ENCODE data around the gene ZFHX3.

DNA sequence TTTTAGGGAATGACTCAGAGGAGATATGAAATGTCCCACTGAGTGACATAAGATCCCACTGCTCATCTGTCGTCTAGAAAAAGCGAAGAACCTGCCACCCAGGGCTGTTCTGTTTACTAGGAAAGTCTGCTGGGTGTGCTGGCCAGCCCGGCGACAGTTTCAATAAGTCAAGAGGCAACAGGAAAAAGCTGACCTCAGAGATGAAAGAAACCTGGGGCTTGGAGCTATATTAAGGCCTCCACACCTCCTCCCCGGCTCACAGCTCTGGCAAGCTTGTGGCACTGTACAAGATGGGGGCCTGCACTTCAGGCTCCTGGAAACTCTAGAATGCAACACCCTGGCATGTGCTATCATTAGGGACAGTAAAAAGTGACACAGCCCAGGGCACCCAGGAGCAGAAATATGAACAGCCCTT is 10.6 kb downstream of the ZFHX3 start:
- TF ChIP-seq, protein P1, sequence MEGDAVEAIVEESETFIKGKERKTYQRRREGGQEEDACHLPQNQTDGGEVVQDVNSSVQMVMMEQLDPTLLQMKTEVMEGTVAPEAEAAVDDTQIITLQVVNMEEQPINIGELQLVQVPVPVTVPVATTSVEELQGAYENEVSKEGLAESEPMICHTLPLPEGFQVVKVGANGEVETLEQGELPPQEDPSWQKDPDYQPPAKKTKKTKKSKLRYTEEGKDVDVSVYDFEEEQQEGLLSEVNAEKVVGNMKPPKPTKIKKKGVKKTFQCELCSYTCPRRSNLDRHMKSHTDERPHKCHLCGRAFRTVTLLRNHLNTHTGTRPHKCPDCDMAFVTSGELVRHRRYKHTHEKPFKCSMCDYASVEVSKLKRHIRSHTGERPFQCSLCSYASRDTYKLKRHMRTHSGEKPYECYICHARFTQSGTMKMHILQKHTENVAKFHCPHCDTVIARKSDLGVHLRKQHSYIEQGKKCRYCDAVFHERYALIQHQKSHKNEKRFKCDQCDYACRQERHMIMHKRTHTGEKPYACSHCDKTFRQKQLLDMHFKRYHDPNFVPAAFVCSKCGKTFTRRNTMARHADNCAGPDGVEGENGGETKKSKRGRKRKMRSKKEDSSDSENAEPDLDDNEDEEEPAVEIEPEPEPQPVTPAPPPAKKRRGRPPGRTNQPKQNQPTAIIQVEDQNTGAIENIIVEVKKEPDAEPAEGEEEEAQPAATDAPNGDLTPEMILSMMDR (IDR thresholded peaks at IDR 0.05), result no peak
- TF ChIP-seq EZH2 (IDR thresholded peaks at IDR 0.05; ENCODE audit: borderline replicate concordance, insufficient read depth, low read depth, low read length, poor library complexity, severe bottlenecking), result no peak

Data from B cell (primary cell).